GM18867 (cell line): Measurements from ENCODE around the gene GUCY1A2.
"Not testable (repeated sequence)": the region's sequence is repeated elsewhere in the genome, so short reads cannot be mapped to it uniquely, and the experiment has no call there.

Experiments used
- ATAC-seq: cut with Tn5 transposase; IDR thresholded peaks from one replicate; pipeline ENCODE4 v1.9.1; 2021; ENCODE audit warnings: mild to moderate bottlenecking, moderate library complexity; ENCODE audit not compliant: unreplicated experiment

Gene GUCY1A2

DNA sequence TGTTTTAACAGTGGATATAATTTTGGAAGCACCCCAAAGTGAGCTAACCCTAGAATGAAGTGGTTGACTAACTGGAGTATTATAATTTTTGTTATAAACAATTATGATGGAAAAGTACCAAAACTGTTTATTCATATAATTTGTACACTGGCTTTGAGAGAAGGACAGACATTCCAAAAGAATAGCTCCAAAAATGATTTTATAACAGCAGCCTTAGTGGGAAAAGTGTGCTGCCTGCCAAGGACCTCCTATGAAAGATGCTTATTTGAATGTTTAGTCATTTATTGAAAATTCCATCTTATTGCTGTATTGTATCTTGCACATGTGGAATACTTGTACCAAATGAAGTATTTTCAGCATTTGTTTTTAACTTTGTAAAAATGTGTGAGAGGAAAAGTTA is 169.8 kb downstream of the GUCY1A2 start:
- no peak for ATAC-seq

DNA sequence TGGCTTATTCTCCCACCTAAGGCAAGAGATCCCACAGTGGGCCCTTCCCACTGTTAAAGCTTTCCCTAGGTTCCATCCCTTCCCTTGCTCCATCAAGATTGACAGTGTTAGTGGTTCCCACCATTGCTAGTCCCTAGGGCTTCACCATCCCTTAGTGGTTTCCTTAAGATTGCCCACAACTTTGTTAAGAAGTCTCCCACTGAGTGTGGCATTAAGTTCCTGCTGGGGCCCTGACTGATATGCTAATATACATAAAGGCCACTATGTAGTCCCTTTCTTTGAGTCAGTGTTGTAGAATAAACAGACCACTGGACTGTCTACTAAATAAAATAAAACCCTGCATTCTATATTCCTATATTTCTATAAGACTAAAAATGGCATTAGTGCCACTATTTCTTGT is 176.1 kb downstream of the GUCY1A2 start:
- ATAC-seq: no peak

- ATAC-seq: no peak
These were observed 177.3 kb downstream of the GUCY1A2 start for GRCh38 chr11:106840947-106841346.

- ATAC-seq: no peak
These were observed 178.1 kb downstream of the GUCY1A2 start for GRCh38 chr11:106840146-106840545.

- no peak for ATAC-seq
These were observed 183.7 kb downstream of the GUCY1A2 start for GRCh38 chr11:106834567-106834966.

- ATAC-seq: no peak
These were observed 189.3 kb downstream of the GUCY1A2 start for GRCh38 chr11:106828976-106829375.

DNA sequence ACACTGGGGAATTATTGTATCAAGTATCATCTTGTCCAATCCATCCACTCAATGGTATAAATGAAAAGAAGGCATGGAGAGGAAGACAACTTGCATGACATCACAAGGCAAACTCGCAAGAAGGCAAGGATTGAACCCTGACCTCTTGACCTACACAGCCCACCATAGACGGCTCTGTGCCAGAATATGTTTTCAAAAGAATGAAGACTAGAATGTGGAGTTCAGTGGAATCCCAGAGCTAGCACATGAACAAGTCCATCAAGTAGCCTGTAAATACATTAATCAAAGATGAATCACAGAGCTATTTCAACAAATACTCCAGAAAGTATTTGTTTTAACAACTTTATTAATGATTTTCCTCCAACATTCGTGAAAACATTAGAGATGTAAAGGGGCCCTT is 189.7 kb downstream of the GUCY1A2 start:
- ATAC-seq: no peak

- no peak for ATAC-seq
These were observed 190.6 kb downstream of the GUCY1A2 start for GRCh38 chr11:106827687-106828086.

DNA sequence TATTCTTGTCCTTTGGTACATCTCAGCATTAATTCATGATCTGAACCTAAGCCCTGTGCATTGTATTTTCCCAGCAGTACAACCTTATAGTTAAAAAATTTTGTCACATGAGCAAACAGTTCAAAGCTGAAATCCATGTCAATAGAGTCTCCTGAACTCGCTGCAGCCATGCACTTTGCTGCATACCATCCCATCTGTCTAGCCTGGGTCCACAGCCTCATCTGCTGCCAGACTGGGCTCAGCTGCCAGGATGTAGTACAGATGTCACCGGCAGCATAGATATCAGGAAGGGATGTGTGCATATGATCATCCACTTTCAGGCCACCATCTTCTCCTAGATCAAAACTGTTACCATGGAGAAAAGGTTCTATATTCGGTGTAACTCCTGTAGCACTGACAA is 191.7 kb downstream of the GUCY1A2 start:
- not testable (repeated sequence) for ATAC-seq

DNA sequence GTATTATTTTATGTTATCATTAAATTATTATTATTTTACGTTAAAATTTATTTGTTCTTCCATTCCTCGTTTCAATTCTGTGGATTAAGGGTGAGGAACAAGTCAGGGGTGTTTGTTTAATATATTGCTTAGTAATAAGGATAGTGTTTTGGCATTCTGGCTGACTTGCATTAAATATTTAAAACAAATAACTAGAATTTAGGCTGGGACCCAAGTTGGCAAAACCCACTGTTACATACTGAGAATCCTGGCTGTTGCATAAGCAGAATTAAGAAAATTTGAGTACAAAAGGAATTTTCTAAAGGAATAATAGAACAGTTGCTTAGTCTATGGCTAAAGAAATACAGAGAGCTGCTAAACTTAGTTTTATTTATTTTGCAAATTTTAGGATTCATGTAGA is 196.4 kb downstream of the GUCY1A2 start:
- ATAC-seq: no peak

DNA sequence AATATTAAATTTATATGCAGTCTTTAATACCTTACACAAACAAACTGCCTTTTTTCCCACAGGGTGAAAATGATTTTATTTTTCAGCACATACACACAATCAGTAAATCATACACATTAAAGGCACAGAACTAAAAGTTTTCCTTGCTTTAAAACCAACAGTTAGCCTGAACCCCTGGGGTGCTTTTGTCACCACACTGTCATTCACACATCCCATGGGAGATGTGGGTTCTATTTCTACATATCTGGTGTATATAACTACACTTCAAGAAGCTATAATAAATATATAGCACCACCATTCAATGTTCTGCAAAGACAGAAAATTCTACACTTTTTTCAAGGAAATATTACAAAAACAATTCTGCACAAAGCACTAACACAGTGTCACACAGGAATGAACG is 197.0 kb downstream of the GUCY1A2 start:
- no peak for ATAC-seq

- no peak for ATAC-seq
These were observed 199.8 kb downstream of the GUCY1A2 start for GRCh38 chr11:106818443-106818842.

GRCh38 chr11:106815209-106815608 is 203.1 kb downstream of the GUCY1A2 start:
- ATAC-seq: no peak

DNA sequence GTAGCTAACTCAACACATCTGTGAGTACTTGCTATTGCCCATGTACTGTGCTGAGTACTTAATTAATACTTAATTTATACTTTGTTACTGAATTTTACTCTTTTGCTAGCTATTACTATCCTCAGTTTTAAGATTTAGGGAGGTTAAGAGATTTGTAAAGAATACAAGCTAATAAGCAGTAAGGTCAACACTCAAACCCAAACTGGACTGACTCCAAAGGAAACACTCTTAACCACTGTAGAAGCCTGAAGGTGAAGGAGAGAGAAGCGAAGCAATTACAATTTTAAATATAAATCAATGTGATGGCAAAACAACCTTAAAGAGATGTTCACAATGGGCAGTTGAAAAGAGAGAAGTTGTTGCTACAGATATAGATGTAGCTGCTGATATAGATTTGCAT is 204.5 kb downstream of the GUCY1A2 start:
- no peak for ATAC-seq

DNA sequence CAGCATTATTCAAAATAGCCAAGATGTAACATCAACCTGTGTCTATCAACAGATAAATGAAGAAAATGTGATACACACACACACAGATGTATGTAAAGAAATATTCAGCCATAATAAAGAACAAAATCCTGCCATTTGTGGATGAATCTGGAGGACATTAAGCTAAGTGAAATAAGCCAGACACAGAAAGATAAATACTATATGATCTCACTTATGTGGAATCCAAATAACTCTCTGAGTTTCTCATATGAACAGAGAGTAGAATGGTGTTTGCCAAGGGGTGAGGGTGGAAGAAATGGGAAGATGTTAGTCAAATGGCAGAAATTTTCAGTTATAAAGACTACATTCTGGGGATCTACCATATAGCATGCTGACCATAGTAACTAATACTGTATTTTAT is 224.2 kb downstream of the GUCY1A2 start:
- no peak for ATAC-seq

GRCh38 chr11:106789406-106789805 is 228.9 kb downstream of the GUCY1A2 start:
- ATAC-seq: no peak

GRCh38 chr11:106787454-106787853 is 230.8 kb downstream of the GUCY1A2 start:
- ATAC-seq: no peak

- no peak for ATAC-seq
These were observed 232.2 kb downstream of the GUCY1A2 start for GRCh38 chr11:106785913-106786650.

DNA sequence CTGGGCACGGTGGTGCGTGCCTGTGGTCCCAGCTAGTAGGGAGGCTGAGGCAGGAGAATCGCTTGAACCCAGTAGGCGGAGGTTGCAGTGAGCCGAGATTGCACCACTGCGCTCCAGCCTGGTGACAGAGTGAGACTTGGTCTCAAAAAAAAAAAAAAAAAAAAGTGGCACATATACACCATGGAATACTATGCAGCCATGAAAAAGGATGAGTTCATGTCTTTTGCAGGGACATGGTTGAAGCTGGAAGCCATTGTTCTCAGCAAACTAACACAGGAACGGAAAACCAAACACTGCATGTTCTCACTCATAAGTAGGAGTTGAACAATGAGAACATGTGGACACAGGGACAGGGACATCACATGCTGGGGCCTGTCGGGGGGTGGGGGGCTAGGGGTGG is 241.0 kb downstream of the GUCY1A2 start:
- ATAC-seq: not testable (repeated sequence)

DNA sequence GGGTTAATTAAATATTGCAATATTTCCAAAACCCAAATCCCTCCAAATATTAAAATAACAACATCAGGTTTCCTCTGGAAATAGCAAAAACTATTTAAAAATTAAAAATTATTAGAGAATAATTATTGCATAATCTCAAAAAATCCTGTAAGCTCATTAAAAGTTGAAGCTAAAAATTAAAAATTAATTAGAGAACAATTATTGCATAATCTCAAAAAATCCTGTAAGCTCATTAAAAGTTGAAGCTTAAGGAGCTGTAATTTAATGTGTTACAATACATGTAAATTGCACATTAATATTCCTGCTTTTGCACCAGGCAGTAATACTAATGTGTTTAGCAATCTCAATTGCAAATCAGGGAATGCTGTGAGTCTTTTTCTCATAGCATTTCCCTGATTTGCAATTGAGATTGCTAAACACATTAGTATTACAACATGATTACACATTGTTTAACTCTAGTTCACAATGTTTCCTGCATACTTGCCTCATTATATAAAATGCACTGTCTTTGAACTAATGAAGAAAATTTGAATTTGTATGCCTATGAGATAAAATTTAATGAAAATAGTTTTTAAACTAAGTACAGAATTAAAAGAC is 247.7 kb downstream of the GUCY1A2 start:
- ATAC-seq: no peak

DNA sequence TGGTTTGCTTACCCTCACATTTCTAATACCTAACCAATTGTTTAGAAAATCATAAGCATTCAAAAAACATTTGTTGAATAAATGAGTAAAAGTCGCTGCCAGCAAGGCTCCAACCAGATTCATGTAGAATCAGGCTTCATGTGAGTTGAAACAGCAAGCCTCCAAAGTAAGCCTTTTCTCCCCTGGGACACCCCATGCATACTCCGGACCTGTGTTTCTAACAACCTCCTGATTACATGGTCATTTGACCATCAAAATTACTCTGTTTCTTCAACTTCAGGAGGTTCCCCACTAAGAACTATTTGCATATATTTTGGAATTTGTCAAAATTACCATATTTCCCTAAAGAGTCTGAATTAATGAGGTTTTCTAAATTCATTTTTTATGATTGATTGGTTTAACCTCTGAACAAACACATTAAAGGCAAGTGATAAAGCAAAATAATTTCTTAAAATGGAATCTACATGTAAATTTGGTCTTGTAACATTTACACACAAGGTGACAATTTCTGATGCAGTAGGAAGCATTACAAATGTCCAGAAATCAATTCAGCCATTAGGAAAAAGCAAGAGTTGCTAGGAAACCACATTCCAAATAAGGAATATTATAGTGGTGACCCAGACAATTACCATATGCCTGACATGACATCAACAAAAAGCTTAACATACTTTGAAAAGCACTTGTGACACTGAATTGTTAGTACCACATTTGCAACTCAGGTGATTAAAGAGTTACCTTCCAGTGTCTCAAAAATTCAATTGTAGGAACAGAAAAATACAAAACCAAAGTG is 252.6 kb downstream of the GUCY1A2 start:
- no peak for ATAC-seq

GRCh38 chr11:106763501-106763900 is 254.8 kb downstream of the GUCY1A2 start:
- no peak for ATAC-seq
